ENCODE results near the gene MEX3D.
A peak's percentile ranks its signal among the peaks of the same experiment; 100 is the strongest.

Gene MEX3D

DNA sequence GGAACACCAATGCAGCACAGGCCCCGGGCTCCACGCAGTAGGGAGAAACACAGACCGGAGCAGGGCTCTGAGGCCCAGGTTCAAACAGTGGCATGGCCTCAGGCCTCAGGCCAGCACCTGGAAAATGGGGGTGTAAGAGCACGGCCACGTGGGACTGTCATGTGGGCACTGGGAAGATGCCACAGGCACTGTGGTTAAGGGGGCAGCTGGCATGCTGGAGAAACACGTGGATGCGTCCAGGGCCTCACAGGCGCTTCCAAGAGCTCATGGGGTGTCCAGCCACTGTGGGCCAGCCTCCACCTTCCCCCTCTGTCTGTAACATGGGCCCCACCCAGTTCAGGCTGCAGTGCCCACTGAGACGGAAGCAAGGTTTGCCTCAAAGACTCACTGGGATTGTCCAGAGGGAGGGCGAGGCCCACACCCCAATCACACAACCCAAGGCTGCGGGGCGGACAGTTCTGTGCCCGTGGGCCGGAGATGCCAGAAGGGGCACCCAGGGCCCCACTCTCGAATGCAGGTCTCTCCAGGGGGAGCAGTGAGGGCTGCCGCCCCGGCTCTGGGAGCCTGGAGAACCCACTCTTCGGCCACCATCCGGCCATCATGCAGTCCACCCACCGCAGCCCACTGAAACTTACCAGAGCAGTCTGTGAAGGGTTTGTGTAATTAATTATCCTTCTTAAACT, 30.8 kb upstream of the MEX3D start:
- DNase-seq, result no peak

DNA sequence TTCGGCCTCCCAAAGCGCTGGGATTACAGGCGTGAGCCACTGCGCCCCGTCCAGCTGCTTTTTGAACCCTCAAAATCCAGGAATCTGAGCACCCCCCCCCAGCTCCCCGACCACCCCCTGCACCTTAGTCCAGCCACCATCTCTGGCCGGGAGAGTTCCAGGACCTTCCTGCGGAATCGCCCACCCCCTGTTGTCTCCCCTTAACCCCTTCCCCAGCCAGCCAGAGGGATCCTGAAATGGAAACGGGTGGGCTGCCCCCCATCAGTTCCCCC, 25.3 kb upstream of the MEX3D start:
- peak in 1 of 56 donors; percentile 9 for DNase-seq

DNA sequence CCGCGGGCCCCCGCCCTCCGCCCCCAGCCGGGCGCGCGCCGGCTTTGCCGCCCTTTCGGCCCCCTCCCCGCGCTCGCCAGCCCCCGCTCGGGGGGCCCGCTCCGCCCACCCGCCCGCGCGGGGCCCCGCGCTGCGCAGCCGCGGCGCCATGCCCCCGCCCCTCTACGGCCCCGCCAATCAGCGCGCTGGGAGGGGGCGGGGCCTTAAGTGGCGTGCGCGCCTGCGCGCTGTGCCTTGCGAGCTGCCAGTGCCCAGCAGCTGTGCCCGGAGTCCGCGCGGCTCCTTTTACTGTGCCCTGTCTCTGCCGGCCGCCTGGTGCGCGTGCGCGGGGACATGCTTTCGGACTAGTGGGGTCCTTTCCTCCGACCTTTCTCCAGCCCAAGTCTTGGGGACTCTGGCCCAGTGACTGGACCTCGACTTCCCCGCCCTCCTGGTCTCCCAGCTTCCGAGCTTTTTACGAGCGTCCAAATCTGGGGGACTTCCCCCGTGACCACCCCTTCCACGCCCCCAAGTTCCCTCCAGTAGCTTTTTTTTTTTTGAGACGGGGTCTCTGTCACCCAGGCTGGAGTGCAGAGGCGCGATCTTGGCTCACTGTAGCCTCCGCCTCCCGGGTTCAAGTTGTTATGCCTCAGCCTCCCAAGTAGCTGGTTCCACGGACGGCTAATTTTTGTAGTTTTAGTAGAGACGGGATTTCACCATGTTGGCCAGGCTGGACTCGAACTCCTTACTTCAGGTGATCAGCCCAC, 24.8 kb upstream of the MEX3D start, which contains the start of gene MBD3:
Gene MBD3, minus strand, starts transcription at position 111 of the 746 bp plus-strand sequence. CDS start 234 bp downstream, outside the sequence.
- peak in 55 of 56 donors; percentile 43 to 95 (median 85) for DNase-seq

DNA sequence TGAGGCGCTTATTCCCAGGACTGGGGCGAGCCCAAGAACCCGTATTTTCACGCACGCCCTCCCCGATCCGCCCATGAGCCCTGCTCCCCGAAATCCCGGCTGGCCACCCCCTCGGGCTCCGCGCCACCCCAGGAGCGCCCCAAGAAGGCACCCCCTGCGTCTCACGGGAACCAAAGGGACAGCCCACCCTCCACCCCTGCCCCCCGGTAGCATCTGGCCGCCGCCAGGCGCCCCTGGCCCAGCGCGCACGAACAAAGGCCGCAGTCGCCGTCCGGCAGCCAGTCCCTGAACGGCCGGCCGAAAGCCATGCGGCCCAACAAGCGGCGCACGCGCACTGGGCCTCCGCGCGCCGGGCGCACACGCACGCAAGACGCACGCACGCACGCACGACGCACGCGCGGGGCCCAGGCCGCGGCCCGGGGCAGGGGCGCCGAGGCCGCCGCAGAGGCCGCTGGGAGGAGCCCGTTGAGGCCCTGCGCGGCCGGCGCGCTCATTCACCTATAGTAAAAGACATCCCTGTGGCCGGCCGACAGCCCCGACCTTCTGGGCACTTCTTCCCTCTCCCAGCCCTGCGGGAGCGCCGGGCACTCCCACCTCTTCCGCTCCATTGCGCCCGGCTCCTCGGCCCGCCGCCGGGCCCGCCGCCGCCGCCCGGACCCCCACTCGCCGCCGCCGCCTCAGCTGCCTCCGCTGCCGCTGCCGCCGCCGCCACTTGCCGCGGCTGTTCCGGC, 24.1 kb upstream of the MEX3D start:
- DNase-seq, result peak in 54 of 56 donors; percentile 12 to 84 (median 63)

DNA sequence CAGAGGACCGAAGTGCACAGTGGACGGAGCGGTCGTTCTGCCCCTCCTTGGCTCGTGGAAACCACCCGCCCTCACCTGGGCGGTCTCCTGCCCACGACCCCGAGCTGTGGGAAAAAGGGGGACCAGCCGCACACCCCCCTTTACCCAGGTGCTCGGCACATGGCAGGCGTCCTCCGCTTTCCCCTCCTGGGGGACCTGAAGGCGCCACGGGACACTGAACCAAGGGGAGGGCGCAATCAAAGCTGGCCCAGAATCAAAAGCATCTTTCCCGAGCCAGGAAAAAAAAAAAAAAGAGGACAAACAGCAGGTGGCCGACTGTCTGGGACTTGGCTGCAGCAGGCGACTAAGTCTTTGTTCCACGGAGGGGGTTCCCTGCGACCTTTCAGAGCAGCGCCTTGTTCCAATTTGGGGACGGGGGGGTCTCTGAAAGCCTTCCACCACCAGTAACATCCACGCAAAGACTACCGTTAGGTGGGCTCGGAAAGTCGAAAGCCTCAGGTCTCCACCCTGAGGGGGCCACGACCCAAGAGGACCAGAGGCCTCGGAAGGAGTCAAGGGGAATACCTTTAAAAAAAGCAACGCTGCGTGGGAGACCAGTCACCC, 23.4 kb upstream of the MEX3D start:
- DNase-seq, result no peak

DNA sequence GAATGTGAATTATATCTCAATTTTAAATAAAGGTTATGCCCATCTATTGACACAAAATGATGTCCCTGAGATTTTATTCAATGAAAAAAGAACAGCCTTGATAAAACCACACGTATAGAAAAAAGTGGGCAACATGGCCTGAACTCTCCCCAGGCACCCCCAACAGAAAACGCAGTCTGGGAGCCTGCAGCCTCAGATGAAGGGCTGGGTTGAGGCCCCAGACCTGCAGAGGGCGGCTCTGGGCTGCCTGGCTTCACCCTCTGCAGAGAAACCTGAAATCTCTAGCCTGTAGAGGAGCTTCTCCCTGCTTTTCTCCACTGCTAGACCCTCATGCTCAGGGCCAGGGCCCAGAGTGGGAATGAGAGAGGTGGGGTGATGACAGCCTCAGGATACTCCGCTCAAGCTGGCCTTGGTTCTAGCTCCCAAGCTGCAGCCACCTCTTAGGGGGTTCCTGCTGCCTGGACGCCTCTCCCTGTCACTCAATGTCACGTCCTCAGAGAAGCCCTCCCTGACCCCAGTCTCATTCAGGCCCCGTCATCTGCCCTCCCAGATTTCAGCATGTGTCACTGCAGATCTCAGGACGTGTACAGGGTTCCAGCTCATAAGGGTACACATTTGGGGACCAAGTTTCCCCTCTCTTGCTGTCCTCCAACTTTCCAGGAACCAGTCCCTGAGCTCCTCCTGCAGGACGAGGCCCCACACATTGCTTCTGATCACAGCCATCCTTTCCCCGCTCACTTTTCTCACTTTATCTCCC, 22.7 kb upstream of the MEX3D start:
- DNase-seq, result no peak

DNA sequence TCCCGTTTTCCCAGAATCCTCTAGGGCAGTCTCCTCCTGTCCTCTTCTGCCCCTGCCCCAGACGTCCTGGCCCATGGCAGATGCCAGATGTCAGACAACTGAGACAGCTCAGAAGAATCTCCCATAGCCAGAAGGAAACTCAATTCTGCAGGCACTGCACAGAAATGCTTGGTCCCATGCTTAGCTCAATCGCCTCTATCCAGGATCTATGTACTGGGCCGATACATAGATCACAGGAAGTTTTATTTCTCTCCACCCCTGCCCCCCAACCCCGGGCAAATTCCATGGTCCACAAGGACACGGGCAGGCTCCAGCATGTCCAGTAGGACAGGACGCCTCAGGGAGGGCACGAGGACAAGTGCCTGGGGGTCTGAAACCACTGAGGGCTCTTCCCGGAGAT, 19.7 kb upstream of the MEX3D start:
- no peak for DNase-seq

DNA sequence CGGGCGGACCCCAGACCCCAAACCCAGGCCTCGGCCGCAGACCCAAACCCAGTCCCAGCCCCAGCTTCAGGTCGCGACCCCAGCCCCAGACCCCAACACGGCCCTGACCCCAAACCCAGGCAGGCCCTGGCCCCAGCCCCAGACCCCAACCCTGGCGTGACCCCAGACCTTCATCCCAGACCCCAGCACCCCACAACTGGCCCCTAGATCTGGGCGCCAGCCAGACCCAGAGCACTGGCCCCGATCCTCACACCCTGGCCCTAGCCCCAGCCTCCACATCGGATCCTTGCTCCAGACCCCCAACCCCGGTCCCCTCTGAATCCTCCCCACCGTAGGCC, 17.1 kb upstream of the MEX3D start:
- DNase-seq, result no peak

DNA sequence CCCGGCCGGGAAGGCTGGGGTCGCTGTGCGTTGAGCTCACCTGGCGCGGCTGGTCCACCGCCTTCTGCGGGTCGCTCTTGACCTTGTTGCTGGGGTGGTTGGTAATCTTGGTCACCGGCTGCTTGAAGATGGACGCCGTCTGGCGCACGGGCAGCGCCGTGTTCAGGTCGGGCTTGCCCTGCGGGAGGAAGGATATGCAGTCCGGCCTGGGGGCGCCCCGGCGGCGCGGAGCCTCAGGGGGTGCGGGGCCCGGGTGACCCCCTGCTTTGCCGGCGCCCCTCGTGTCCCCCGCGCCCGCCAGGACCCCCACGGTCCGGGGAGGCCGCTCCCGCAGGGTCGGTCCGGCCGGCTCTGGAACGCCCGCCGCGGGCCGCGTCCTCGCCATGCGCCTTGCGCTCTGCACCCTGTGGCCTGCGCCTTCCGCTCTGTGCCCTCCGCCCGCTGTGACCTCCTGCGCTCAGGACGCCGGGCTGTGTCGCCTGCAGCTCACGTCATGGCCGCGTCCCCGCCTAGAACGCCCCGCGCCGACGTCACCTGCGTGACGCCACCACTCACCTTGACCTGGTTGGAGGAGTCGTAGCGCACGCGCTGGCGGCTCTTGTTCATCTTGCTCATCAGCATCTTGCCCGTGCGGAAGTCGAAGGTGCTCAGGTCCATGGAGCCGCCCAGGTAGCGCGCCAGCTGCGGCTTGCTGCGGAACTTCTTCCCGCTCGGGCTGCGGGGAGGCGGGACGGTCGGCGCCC, 16.5 kb upstream of the MEX3D start:
- no peak for DNase-seq

DNA sequence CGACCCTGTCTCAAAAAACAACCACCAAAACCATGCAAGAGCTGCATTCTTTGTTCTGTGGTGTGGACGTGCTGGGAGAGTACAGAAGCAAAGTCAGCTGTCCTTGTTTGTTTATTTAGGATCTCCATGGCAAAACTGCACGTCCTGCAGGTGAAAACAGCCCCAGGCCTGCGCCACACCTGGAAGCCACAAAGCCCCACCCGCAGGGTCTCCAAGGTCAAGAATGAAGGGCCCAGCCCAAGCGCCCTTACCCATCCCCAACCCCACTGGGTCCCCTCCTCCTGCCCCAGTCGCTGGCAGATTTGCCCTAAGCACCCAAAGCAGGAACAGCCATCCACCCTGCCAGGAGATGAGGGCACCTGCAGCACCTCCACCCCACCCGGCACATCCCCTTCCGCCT, 14.1 kb upstream of the MEX3D start:
- DNase-seq, result no peak

DNA sequence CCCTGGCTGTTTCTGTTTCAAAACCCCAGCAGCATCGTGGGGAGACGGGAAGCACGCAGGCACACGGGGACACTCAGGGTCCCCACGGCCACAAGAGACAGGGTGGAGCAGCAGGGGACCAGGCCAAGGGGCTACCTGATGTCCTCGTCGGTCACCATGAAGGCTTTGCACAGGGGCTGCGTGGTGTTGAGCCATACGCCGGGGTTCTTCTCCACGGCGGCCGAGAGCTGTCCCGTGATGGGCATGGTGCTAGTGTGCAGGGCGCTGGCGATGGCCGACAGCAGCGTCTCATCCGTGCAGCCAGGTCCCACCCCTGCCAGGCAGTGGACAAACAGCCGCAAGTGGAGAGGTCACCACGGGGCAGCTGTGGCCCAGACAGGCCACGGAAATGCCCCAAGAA, 12.8 kb upstream of the MEX3D start:
- no peak for DNase-seq

DNA sequence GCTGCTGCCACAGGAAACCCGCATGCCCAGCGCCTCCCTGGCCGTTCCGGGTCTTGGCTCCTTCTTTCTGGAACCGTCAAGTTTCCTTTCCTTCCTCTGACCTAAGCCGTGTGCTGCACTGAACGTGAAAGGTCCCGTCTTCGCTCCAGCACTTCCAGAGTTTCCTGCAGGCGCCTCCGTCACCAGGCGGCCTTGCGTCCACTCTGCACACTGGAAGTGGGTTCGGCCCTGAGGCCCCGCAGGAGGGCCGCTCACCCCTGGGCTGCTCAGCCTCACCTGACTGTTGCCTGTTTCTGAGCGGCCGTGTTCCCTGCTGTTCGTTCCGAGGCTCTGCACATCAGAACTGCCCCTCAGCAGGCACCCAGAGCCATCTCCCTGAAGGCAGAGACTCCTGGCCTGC, 12.3 kb upstream of the MEX3D start:
- no peak for DNase-seq

DNA sequence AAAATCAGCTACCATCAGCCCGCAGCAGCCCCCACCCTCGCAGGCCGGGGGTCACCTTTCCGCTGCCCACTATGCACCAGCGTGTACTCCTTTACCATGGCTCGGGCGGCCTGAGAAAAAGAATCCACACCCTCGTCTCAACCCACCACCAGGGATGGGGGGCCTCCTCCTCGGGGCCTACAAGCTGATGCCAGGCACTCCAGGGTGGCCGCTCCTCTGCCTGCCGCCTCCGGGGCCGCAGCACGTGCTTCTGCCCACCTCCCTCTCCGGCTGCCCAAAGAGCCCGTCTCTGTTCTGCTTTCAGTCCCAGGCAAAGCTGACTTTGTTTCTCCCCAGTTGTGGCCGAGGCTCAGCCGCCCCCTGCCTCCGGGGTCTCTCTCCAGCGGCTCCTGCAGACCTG, 11.1 kb upstream of the MEX3D start:
- no peak for DNase-seq

DNA sequence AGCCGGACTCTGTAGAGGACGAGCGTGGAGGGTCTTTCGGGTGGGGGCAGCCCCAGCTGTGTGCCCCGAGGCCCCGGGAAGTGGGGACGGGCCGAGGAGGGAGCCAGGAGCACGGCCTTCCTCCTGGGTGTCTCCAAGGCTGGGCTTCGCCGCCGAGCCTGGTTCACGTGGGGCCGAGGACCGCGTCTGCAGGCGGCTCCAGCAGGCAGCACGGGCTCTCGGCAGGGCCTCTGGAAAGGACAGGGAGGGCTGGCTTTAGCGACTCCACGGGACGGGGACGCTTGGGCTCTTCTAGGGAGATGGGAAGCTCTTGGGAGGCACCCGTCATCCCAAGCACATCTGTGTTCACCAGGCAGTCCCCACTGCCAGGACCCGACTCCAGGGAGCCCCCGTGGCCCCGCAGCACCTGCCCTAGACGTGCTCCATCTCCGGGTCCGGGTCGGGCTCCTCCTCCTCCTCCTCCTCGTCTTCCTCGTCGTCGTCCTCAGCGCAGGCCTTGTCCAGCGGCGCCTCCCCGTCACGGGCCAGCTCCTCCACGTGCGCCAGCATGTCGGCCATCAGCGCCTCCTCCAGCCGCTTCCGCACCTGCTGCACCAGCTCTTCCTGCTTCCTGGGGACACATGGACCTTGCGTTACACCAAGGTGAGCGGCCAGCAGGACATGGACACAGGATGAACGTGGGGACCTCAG, 9.9 kb upstream of the MEX3D start:
- no peak for DNase-seq

DNA sequence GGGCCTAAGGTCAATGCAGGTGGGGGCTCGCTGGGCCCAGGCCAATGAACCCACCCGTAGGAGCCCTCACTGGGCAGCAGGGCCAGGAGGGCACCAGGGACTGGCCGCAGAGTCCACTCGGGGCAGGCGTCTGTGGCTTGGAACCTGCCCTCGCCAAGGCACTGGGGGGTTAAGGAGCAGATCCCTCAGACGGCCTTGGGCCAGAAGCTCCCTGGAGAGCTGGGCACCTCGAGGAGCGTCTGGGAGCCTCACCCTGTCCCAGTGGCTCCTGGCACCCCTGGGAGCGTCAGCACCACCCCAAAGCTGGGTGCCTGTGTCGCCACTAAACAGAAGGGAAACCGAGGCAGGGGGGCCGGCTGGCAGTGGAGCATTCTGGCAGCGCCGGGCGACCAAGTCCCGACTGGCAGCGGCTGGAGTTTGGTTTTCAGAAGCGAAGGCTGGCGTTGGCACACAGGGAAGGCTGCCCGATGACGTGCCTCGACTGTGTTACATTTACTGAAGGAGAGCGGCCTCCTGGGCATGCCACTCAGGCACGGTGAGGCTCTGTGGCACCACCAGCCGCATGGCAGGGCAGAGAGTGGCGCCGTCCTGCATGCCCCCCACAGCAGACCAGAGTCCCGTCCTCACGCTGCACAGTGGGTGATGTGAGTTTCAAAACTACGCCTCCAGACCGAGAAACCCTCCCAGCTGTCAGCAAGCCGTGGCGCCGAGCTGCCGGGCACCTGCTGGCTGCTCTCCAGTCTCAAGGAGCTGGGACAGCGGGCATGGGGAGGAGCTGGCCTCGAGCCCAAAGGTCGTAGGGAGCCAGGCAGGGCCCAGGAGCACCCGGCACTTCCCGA, 9.2 kb upstream of the MEX3D start:
- peak in 1 of 56 donors; percentile 14 for DNase-seq

DNA sequence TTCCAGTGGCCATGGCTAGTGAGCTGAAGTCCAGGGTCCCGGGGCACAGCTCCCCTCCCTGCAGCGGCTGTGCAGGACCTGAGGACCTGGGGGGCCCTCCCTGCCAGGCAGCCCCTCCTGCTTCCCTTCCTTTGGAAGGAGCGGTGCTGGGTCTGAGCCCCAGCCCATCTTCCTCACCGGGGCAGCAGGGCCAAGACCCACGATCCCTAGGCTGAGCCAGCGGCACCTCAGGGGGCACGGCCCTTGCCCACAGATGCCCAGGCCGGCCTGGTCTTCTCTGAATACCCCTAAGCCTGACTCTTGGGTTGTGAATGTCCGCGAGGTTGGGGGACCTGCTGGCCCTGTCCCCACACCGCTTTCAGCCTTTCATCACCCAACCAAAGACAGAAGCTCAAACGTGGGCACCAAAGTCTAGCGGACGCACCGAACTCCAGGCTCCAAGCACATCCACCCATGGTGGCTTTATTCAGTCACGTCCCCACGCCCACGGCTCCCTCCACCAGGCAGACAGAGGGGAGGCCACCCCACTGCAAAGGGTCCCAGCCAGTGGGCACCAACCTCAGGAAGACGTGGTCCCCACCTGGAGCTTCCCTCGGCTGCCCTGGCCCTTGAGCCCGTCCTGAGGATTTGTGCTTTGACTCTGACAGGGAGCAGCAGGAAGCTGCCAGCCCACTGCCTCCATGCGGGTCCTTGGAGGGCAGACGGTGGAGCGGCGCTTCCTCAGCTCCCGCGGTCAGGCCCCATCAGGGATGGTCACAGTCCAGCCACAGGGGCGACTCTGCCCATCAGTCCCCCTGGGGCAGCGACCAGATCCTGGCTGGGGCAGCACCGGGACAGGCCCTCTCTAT, 8.3 kb upstream of the MEX3D start:
- no peak for DNase-seq

DNA sequence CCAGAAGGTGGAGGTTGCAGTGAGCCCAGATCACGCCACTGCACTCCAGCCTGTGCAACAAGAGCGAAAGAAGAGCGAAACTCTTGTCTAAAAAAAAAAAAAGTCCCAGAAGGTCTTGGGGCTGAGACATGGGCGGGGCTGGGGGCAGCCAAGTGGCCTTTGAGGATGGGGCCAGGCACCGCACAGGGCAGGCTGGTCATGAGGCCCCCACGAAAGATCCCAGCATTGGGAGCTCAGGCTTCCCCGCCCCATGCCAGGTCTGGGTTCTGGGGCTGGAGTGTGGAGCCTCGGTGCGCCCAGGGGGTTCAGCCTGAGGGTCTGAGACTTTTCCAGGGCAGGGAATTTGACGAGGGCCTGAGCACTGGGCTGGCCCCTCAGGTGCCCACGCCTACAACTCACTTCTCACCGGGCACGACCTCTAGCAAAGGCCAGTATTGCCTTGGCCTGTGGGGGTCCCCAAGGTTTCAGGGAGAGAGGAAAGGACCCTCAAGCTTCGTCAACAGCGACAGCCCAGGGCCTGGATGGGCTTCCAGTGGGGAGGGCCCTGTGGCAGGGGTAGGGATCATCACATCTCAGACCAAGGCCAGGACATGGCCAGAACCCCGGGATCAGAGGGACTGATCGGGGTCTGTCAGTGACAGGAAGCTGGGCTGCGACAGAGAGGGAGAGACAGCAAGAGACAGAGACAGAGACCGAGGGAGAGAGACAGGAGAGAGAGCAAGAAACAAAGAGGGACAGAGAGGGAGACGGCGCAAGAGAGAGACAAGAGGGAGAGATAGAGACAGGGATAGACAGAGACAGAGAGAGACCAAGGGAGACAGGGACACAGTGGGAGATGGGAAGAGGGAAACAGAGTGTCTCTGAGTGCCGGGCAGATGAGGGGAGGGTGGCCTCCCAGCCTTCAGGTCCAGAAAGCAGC, 7.5 kb upstream of the MEX3D start:
- DNase-seq, result no peak
